H1 (cell line): ENCODE measurements around the gene SCYGR4. TPM values are rescaled to one million over a fixed set of nuclear protein-coding genes. Genes with fewer than 3 reads are reported as not detected.

Source experiments
- CTCF ChIA-PET: fragments of 300-600 bp; sonication (Branson Sonifier 250); formaldehyde crosslinking; loops from one replicate; lab custom pipeline; 2021; ENCODE audit not compliant: partially characterized antibody; lab: Charles Lee
- POLR2A ChIA-PET: fragments of 300-600 bp; sonication (Branson Sonifier 250); formaldehyde crosslinking; loops from one replicate; lab custom pipeline; 2021; ENCODE audit warnings: inconsistent platforms; ENCODE audit not compliant: partially characterized antibody; lab: Charles Lee
- DNase-seq, 2 experiments: peaks; one replicate each; pipeline versions ENCODE4 v3.0.0 to v3.0.0-alpha.2; 2010 to 2022; ENCODE audit warnings: low spot score in 2 of 2, low read depth in 1 of 2, mixed read lengths in 1 of 2
- FAIRE-seq: peaks from 2 replicates; lab custom pipeline; 2011; peaks lifted over from hg19 to GRCh38; lab: Jason Lieb, UNC
- H2AFZ ChIP-seq: 2 replicates; pipeline ENCODE4 v1.8.1; 2012; ENCODE audit warnings: low read length, inconsistent platforms
- H2AK5ac ChIP-seq: 2 replicates; pipeline ENCODE4 v1.6.1; 2013; ENCODE audit warnings: low read depth, low read length
- H2BK120ac ChIP-seq: replicated peaks from 2 replicates; pipeline ENCODE3; 2013; ENCODE audit warnings: low read depth, low read length, inconsistent platforms
- H2BK12ac ChIP-seq: 2 replicates; pipeline ENCODE4 v1.6.1; 2013; ENCODE audit warnings: low read depth, low read length
- H2BK15ac ChIP-seq: 2 replicates; pipeline ENCODE4 v1.6.1; 2013; ENCODE audit warnings: low read length
- H2BK20ac ChIP-seq: 2 replicates; pipeline ENCODE4 v1.6.1; 2013; ENCODE audit warnings: low read length
- H2BK5ac ChIP-seq: 2 replicates; pipeline ENCODE4 v1.6.1; 2013; ENCODE audit warnings: low read depth, low read length
- H3K14ac ChIP-seq: 2 replicates; pipeline ENCODE4 v1.6.1; 2013; ENCODE audit warnings: inconsistent platforms; ENCODE audit not compliant: insufficient read length
- H3K18ac ChIP-seq: 2 replicates; pipeline ENCODE4 v1.6.1; 2013; ENCODE audit warnings: low read length; ENCODE audit errors: extremely low read depth
- H3K23ac ChIP-seq: 2 replicates; pipeline ENCODE4 v1.6.1; 2013; ENCODE audit warnings: inconsistent platforms; ENCODE audit not compliant: insufficient read length
- H3K23me2 ChIP-seq: 2 replicates; pipeline ENCODE4 v1.6.1; 2013; ENCODE audit warnings: low read depth, low read length
- H3K27ac ChIP-seq: 2 replicates; pipeline ENCODE4 v1.6.1; 2011; ENCODE audit warnings: low read depth, low read length, inconsistent platforms
- H3K27me3 ChIP-seq, 4 experiments: replicated peaks in 1 of 4; 1 replicate in 1 of 4; 2 replicates in 3 of 4; pipeline versions ENCODE4 v1.6.1 to v1.8.1; 2011 to 2013; ENCODE audit warnings: low read length in 3 of 4, mild to moderate bottlenecking in 3 of 4, inconsistent platforms in 2 of 4, mixed read lengths in 2 of 4, moderate library complexity in 1 of 4; ENCODE audit not compliant: control insufficient read depth in 3 of 4, insufficient read depth in 3 of 4; ENCODE audit errors: extremely low read depth in 1 of 4
- H3K36me3 ChIP-seq, 4 experiments: 2 replicates each; pipeline versions ENCODE4 v1.6.1 to v1.8.1; 2011 to 2013; ENCODE audit warnings: mild to moderate bottlenecking in 4 of 4, low read length in 3 of 4, moderate library complexity in 2 of 4, control low read depth in 1 of 4, inconsistent platforms in 1 of 4; ENCODE audit not compliant: insufficient read depth in 4 of 4, control insufficient read depth in 2 of 4
- H3K4ac ChIP-seq: replicated peaks from 2 replicates; pipeline ENCODE3; 2013; ENCODE audit warnings: low read length, low read depth, mixed read lengths, inconsistent platforms; ENCODE audit not compliant: insufficient read length
- H3K4me1 ChIP-seq, 4 experiments: replicated peaks in 1 of 4; 1 replicate in 1 of 4; 2 replicates in 3 of 4; pipeline versions ENCODE4 v1.6.1 to v1.8.1; 2011 to 2013; ENCODE audit warnings: low read length in 3 of 4, inconsistent platforms in 2 of 4, mixed read lengths in 1 of 4; ENCODE audit not compliant: insufficient read depth in 4 of 4, control insufficient read depth in 3 of 4
- H3K4me2 ChIP-seq, 2 experiments: 2 replicates each; pipeline versions ENCODE4 v1.6.1 to v1.8.1; 2011 to 2013; ENCODE audit warnings: low read depth in 2 of 2, low read length in 2 of 2, control low read depth in 1 of 2, inconsistent platforms in 1 of 2, mild to moderate bottlenecking in 1 of 2; ENCODE audit not compliant: insufficient read depth in 1 of 2
- H3K4me3 ChIP-seq, 4 experiments: fragments of 200-600, 300-600 bp in 1 of 4; sonication (generic), shearing (Covaris generic), sonication (Bioruptor Twin) in 1 of 4; 2 replicates each; pipeline versions ENCODE4 v1.5.1 to v1.8.1; 2011 to 2016; ENCODE audit warnings: low read length in 4 of 4, low read depth in 3 of 4, control low read depth in 2 of 4, inconsistent platforms in 2 of 4, mild to moderate bottlenecking in 2 of 4, mixed read lengths in 1 of 4, moderate library complexity in 1 of 4; ENCODE audit not compliant: insufficient read depth in 2 of 4; ENCODE audit errors: extremely low read depth in 1 of 4
- H3K56ac ChIP-seq: replicated peaks from 2 replicates; pipeline ENCODE3; 2013; ENCODE audit warnings: low read depth, mild to moderate bottlenecking, mixed read lengths, low read length, inconsistent platforms; ENCODE audit not compliant: insufficient read length
- H3K79me1 ChIP-seq: 2 replicates; pipeline ENCODE4 v1.6.1; 2013; ENCODE audit warnings: low read depth, low read length, control low read depth
- H3K79me2 ChIP-seq, 2 experiments: 2 replicates each; pipeline versions ENCODE4 v1.6.1 to v1.8.1; 2012 to 2013; ENCODE audit warnings: low read length in 2 of 2, mild to moderate bottlenecking in 2 of 2, inconsistent platforms in 1 of 2; ENCODE audit not compliant: insufficient read depth in 2 of 2, control insufficient read depth in 1 of 2
- H3K9ac ChIP-seq, 4 experiments: replicated peaks in 1 of 4; 1 replicate in 1 of 4; 2 replicates in 3 of 4; pipeline versions ENCODE4 v1.6.1 to v1.8.1; 2011 to 2013; ENCODE audit warnings: low read depth in 3 of 4, low read length in 3 of 4, control low read depth in 2 of 4, mild to moderate bottlenecking in 2 of 4, moderate library complexity in 2 of 4, inconsistent platforms in 1 of 4; ENCODE audit errors: extremely low read depth in 1 of 4
- H3K9me3 ChIP-seq, 2 experiments: 2 replicates each; pipeline versions ENCODE4 v1.6.1 to v1.8.1; 2012 to 2013; ENCODE audit warnings: mild to moderate bottlenecking in 2 of 2, moderate library complexity in 2 of 2, control low read depth in 1 of 2, inconsistent platforms in 1 of 2, low read depth in 1 of 2, low read length in 1 of 2, mixed read lengths in 1 of 2; ENCODE audit not compliant: insufficient read depth in 2 of 2
- H4K20me1 ChIP-seq, 2 experiments: replicated peaks in 1 of 2; 2 replicates each; pipeline versions ENCODE3 to v1.8.1; 2011 to 2013; ENCODE audit warnings: inconsistent platforms in 2 of 2, low read length in 2 of 2, mild to moderate bottlenecking in 1 of 2; ENCODE audit not compliant: insufficient read depth in 2 of 2, control insufficient read depth in 1 of 2
- H4K5ac ChIP-seq: 2 replicates; pipeline ENCODE4 v1.6.1; 2013; ENCODE audit warnings: low read length, low read depth, mixed read lengths, inconsistent platforms; ENCODE audit not compliant: insufficient read length
- H4K8ac ChIP-seq: 2 replicates; pipeline ENCODE4 v1.8.0; 2013; ENCODE audit warnings: mild to moderate bottlenecking, moderate library complexity, low read length, inconsistent platforms; ENCODE audit not compliant: insufficient read depth; ENCODE audit errors: extremely low read depth
- H4K91ac ChIP-seq: replicated peaks from 2 replicates; pipeline ENCODE3; 2013; ENCODE audit warnings: low read length, mixed read lengths, inconsistent platforms; ENCODE audit not compliant: insufficient read length
- SAP30 ChIP-seq: fragments of 300-600 bp; sonication (generic); IDR thresholded peaks from 2 replicates; pipeline ENCODE4 v1.7.1; 2012; ENCODE audit warnings: low read length, moderate library complexity, mild to moderate bottlenecking, inconsistent platforms; ENCODE audit not compliant: insufficient read depth, insufficient replicate concordance
- SRF ChIP-seq: IDR thresholded peaks from 2 replicates; pipeline ENCODE4 v1.6.1; 2011; ENCODE audit warnings: mild to moderate bottlenecking, low read depth, low read length, moderate library complexity
- SUZ12 ChIP-seq: fragments of 200-600 bp; sonication (generic); IDR thresholded peaks from 2 replicates; pipeline ENCODE4 v1.6.1; 2012; ENCODE audit warnings: mild to moderate bottlenecking, inconsistent platforms, low read length, moderate library complexity, mixed read lengths
- WGBS, 2 experiments: shearing (Covaris generic) in 1 of 2; methylation state at CpG; one replicate each; pipeline versions ENCODE4 v1.1.6 to v1.1.7; 2013 to 2015; ENCODE audit warnings: low lambda C conversion rate in 2 of 2, mixed read lengths in 2 of 2, inconsistent platforms in 1 of 2, low coverage in 1 of 2, missing lambda C conversion rate in 1 of 2; ENCODE audit not compliant: insufficient replicate concordance in 2 of 2, insufficient coverage in 1 of 2, insufficient read length in 1 of 2; ENCODE audit errors: extremely low coverage in 1 of 2, missing lambda C conversion rate in 1 of 2; 5-methylcytosine and 5-hydroxymethylcytosine counted together
- polyA plus RNA-seq, 7 experiments: library from polyadenylated mRNA; depleted of rRNA in 3 of 7; stranded (reverse) in 5 of 7; unstranded in 2 of 7; fragments of >200 nt in 5 of 7; fragments of 200-250 nt in 2 of 7; gene quantifications; 1 replicate in 5 of 7; 2 replicates in 1 of 7; 4 replicates in 1 of 7; pipeline versions ENCODE4 v1.2.1 to v1.2.3, GENCODE V29; 2011 to 2013; ENCODE audit warnings: missing spikeins in 2 of 7, mixed read lengths in 2 of 7
- total RNA-seq: library from RNA; stranded (reverse); fragmentation: NEBNext Ultra II Directional; extraction: Animal tissue kit (Norgen Biotek cat#: 25700); gene quantifications from 2 replicates; pipeline ENCODE4 v1.2.1, GENCODE V29; 2021

Gene SCYGR4
- total and polyA plus RNA-seq, 2 of the 8 experiments (the other 6 are each of a cell fraction or from before 2014, with no cell fraction given), result not detected

DNA sequence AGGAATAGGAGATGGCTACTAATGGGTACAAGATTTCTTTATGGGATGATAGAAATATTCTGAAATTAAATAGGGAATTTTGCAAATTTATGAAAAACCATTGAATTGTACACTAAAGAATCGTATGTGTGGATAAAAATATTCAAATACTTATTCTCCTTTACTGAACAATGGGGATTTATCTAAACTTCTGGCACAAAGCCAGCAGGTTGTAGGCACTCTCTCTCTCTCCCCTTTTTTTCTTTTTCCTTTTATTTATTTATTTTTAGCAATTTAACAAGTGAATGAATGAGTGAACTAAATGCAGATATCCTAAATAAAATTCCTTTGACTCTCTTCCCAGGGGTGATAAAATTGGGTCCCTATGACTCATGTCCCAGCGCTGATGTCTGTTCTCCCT is 40.5 kb upstream of the SCYGR4 start:
- H2BK20ac ChIP-seq, result no peak overlapping the region
- no peak overlapping the region for H2BK5ac ChIP-seq
- no peak for TF ChIP-seq SAP30
- no peak for TF ChIP-seq SUZ12
- no peak for TF ChIP-seq SRF
- peaks cover 0 to 2% of the 10 kb centered on the region in 2 experiments; a peak in 1 of 4 replicates for H3K9me3 ChIP-seq
- no peaks in the 10 kb centered on the region for H4K20me1 ChIP-seq
- H2AFZ ChIP-seq, result 0 out of 2 replicates have a peak overlapping the region, but pooled peaks have one; percentile 33
- no peaks in the 10 kb centered on the region for H3K79me2 ChIP-seq
- H3K9ac ChIP-seq, result no peak overlapping the region
- H3K4me2 ChIP-seq, result no peak overlapping the region
- no peaks in the 10 kb centered on the region for H3K23me2 ChIP-seq
- H4K5ac ChIP-seq, result no peak overlapping the region
- no peaks in the 10 kb centered on the region for H3K79me1 ChIP-seq
- no peak overlapping the region for H2BK12ac ChIP-seq
- no peak overlapping the region for H3K27ac ChIP-seq
- no peaks in the 10 kb centered on the region for H3K27me3 ChIP-seq
- H3K23ac ChIP-seq, result no peak overlapping the region
- no peak overlapping the region for H3K56ac ChIP-seq
- 0 out of 7 replicates have a peak, but pooled peaks cover 0 to 3% (median 0%) of the 10 kb centered on the region in 4 experiments for H3K4me1 ChIP-seq
- WGBS, 2 experiments, result 74% methylated on average over 2 of the region's 2 CpGs; no CpG with 5 or more reads in 1 of the 2 experiments
- ChIA-PET POLR2A (no interaction called here), CTCF (interaction anchor here (1.0 kb wide), 1 partner anchor 20 kb away, joined by 5 read pairs; no protein-coding TSS in a partner anchor)
- DNase-seq (no peak), FAIRE-seq (no peak)
- H3K4me3 ChIP-seq, result no peak overlapping the region
- H2BK120ac ChIP-seq, result no peak overlapping the region
- no peak overlapping the region for H4K8ac ChIP-seq
- H3K4ac ChIP-seq, result no peak overlapping the region
- H2BK15ac ChIP-seq, result no peak overlapping the region
- H4K91ac ChIP-seq, result no peak overlapping the region
- no peak overlapping the region for H3K18ac ChIP-seq
- H3K36me3 ChIP-seq, result no peaks in the 10 kb centered on the region
- H2AK5ac ChIP-seq, result no peak overlapping the region
- H3K14ac ChIP-seq, result no peak overlapping the region
